Measurements from ENCODE around the gene FARS2.

FARS2 gene

GRCh38 chr6:5710936-5711335 is 449.6 kb downstream of the FARS2 start:
- in situ Hi-C loops (cut with HindIII; ENCODE audit: low sequenced_read_pairs), result no loop called here

- in situ Hi-C loops (cut with HindIII; ENCODE audit: low sequenced_read_pairs), result no loop called here
Measured at GRCh38 chr6:5712349-5713215, 451.3 kb downstream of the FARS2 start.

GRCh38 chr6:5713519-5713918 is 452.2 kb downstream of the FARS2 start:
- in situ Hi-C loops (cut with HindIII; ENCODE audit: low sequenced_read_pairs), result no loop called here

- in situ Hi-C loops (cut with HindIII; ENCODE audit: low sequenced_read_pairs), result no loop called here
Measured at GRCh38 chr6:5718231-5718947, 457.1 kb downstream of the FARS2 start.

GRCh38 chr6:5723841-5724691 is 462.8 kb downstream of the FARS2 start:
- in situ Hi-C loops (cut with HindIII; ENCODE audit: low sequenced_read_pairs), result no loop called here

- in situ Hi-C loops (cut with HindIII; ENCODE audit: low sequenced_read_pairs), result no loop called here
Measured at GRCh38 chr6:5724911-5725310, 463.6 kb downstream of the FARS2 start.

- in situ Hi-C loops (cut with HindIII; ENCODE audit: low sequenced_read_pairs), result no loop called here
Measured at GRCh38 chr6:5726976-5727718, 465.8 kb downstream of the FARS2 start.

- in situ Hi-C loops (cut with HindIII; ENCODE audit: low sequenced_read_pairs), result no loop called here
Measured at GRCh38 chr6:5728351-5729079, 467.2 kb downstream of the FARS2 start.

- in situ Hi-C loops (cut with HindIII; ENCODE audit: low sequenced_read_pairs), result no loop called here
Measured at GRCh38 chr6:5729080-5729434, 467.7 kb downstream of the FARS2 start.

- in situ Hi-C loops (cut with HindIII; ENCODE audit: low sequenced_read_pairs), result no loop called here
Measured at GRCh38 chr6:5729813-5730517, 468.7 kb downstream of the FARS2 start.

GRCh38 chr6:5730585-5731263 is 469.4 kb downstream of the FARS2 start:
- in situ Hi-C loops (cut with HindIII; ENCODE audit: low sequenced_read_pairs), result no loop called here

GRCh38 chr6:5731435-5731834 is 470.1 kb downstream of the FARS2 start:
- in situ Hi-C loops (cut with HindIII; ENCODE audit: low sequenced_read_pairs), result no loop called here

- in situ Hi-C loops (cut with HindIII; ENCODE audit: low sequenced_read_pairs), result no loop called here
Measured at GRCh38 chr6:5732496-5732895, 471.2 kb downstream of the FARS2 start.

GRCh38 chr6:5736016-5736738 is 474.9 kb downstream of the FARS2 start:
- in situ Hi-C loops (cut with HindIII; ENCODE audit: low sequenced_read_pairs), result no loop called here

GRCh38 chr6:5737460-5737859 is 476.1 kb downstream of the FARS2 start:
- in situ Hi-C loops (cut with HindIII; ENCODE audit: low sequenced_read_pairs), result no loop called here

GRCh38 chr6:5738211-5738610 is 476.9 kb downstream of the FARS2 start:
- in situ Hi-C loops (cut with HindIII; ENCODE audit: low sequenced_read_pairs), result no loop called here

- in situ Hi-C loops (cut with HindIII; ENCODE audit: low sequenced_read_pairs), result no loop called here
Measured at GRCh38 chr6:5744497-5744896, 483.2 kb downstream of the FARS2 start.

GRCh38 chr6:5745081-5745480 is 483.8 kb downstream of the FARS2 start:
- in situ Hi-C loops (cut with HindIII; ENCODE audit: low sequenced_read_pairs), result no loop called here
